ENCODE results near the gene GRAMD2A.

Gene GRAMD2A

GRCh38 chr15:72216079-72216478 lies 18.5 kb upstream of the GRAMD2A start:
- no peak for DNase-seq

- no peak for DNase-seq
Observed at GRCh38 chr15:72207558-72208085, 10.0 kb upstream of the GRAMD2A start.

GRCh38 chr15:72206677-72207000 lies 9.1 kb upstream of the GRAMD2A start:
- no peak for DNase-seq

GRCh38 chr15:72205896-72206676 lies 8.5 kb upstream of the GRAMD2A start:
- no peak for DNase-seq

GRCh38 chr15:72205273-72205672 lies 7.7 kb upstream of the GRAMD2A start:
- no peak for DNase-seq

DNA sequence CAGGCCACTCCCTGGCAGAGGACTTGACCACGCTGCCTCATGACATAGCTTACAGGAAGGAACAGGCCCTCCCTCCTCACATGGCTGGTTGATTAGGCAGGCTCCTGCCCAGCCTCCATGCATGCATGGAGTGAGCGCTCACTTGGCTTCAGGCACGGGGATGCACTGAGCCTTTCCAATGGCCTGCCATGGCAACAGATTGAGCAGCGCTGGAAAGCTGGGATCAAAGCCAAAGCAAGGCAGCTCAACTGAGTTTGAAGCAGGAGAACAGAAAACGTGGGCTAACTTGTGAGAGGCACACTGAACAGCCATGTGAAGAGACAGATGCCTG lies 5.9 kb upstream of the GRAMD2A start:
- no peak for DNase-seq

GRCh38 chr15:72202801-72203506 lies 5.4 kb upstream of the GRAMD2A start:
- no peak for DNase-seq

DNA sequence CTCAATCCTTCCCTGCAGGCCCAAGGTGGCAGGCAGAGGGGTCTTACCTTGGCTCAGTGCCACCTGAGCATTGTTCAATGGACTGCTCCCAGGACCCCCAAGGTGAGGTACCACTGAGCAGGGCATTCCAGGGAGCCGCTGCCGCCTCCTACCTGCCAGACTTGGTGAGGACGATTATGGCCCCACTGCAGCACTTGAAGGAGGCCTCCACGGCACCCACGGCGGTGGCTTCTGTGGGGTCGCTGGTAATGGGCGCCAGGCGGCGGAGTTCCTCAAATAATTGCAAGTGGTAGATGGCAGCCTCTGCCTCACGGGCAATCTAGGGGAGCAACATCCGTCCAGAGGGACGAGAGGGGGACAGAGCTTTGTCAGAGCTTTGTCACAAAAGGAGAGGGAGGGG lies 4.7 kb upstream of the GRAMD2A start:
- DNase-seq = no peak

DNA sequence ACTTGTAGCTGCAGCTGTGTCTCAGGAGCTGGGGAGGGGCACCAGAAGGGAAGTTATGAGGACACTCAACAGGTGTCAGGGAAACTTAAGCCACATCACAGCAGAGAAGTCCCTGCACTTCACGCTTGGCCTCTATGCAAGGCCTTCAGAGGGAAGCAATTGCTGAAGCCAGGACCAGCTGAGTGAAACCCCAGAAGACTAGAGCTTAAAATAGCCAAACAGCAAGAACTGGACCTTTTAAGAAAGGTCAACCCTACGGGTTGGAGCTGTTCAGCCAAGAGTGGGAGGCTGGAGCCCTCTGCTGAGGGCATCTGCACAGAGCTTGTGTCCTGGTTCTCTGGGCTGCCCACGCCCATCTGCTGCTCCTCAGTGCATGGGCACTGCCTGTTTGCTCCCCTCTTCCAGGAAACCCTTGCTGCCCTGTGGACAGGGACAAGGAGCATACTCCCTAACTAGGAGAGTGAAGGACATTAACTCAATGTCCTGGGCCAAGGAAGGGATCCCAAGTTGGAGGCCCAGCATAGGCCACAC lies 3.9 kb upstream of the GRAMD2A start:
- DNase-seq = no peak

GRCh38 chr15:72200395-72201237 lies 3.0 kb upstream of the GRAMD2A start:
- DNase-seq = no peak

- peak; percentile 80 for DNase-seq
Observed at GRCh38 chr15:72199721-72200212, 2.2 kb upstream of the GRAMD2A start.

- no peak for DNase-seq
Observed at GRCh38 chr15:72199205-72199515, 1.6 kb upstream of the GRAMD2A start.

- DNase-seq = no peak
Observed at GRCh38 chr15:72198356-72199204, 993 bp upstream of the GRAMD2A start.

GRCh38 chr15:72197041-72197459 lies 537 bp downstream of the GRAMD2A start:
- no peak for DNase-seq

DNA sequence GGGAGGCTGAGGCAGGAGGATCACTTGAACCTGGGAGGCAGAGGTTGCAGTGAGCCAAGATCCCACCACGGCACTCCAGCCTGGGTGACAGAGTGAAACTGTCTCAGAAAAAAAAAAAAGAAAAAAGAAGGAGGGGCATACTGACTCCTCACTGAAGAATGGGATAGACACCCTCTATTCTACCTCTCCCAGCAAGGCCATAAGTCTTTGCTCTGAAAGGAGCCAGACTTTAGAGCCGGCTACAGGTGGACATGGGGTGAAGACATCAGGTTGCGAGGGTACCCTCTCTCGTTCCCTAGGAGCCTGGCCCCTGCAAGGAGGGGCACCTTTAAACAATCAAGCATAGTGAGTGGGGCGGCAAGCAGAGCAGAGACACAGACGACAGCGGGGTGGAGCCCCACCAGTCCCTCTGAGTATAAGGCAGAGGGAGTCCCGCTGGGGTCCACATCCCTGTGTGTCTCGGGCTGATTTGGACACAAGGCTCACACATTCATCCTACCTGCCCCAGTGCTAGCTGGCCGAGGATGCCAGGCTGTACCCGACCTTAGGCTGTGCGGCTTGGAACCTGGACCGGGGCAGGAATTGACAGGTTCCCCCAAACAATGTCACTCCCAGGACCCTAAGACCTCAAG lies 1.1 kb downstream of the GRAMD2A start:
- no peak for DNase-seq

- DNase-seq = peak; percentile 5
Observed at GRCh38 chr15:72195101-72195511, 2.5 kb downstream of the GRAMD2A start.

DNA sequence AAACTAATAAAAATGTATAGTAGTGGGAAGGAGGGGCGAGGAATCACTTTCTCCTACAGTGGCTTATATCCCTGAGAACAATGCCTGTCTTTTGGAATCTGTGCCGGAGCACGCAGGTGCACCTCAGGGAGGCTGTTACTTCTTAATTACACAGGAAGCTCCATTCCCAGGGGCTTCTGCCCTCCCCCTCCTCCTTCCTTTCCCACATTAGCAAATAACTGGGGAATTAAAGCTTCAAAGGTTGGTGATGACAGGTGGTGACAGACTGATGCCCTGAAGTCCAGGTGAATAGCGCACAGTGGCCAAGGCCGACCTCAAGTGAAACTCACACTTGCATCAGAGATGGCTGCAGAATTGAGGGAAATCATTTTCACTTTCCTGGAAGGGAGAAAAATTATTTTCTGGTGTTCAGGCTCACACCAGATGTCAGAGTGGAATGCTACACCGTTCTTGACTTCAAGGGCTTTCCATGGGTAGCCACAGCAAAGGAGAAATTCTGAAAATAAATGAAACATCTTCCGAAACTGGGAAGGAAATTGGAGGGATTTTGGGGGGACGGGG lies 3.7 kb downstream of the GRAMD2A start:
- no peak for DNase-seq

DNA sequence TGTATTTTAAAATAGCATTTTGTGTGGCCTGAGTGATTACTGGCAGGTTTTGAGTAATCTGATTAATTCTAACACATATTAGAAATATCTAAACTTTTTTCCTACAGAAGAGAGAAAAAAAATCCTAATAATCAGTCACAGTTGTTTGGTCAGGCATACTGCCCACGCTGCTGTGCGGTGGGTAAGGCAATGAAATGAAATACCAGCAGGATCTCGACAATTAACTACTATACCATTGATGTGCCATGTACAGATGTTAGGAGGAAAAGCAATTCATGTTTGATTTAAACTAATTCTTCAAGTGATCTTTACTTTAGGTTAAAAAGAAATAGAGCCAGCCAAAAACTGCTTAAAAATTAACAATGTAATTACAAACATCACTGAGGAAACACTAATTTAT lies 5.2 kb downstream of the GRAMD2A start:
- DNase-seq = no peak

DNA sequence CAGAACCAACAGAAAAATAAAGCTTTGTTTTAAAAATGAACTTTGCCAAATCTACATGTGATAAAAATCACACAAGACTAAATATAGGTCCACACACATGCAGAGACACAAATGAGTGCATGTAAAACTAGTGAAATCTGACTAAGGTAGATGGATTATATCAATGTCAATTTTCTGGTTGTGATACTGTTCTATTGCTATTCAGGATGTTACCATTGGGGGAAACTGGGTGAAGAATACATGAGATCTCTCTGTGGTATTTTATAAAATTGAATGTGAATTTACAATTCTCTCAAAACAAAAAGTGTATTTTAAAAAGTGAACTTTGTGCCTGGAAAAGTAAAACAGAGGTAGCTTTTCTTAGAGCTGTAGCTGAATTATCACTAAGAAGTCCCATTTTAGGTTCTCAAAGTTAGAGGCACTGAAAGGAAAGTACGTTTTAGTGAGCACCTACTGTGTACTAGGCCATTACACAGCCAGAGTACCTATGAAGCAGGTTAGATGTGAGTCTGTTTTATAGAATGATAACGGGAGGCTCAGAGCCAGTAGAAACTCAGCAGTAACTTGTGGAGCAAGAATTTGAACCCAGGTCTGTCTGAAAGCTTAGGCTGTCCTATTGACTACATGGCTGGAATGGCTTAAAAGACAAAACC lies 8.2 kb downstream of the GRAMD2A start:
- no peak for DNase-seq

- DNase-seq = no peak
Observed at GRCh38 chr15:72184165-72184811, 13.3 kb downstream of the GRAMD2A start.

Data from CD4-positive, alpha-beta T cell treated with Interleukin-17A for 1 hour (primary cell).